Upper lobe of left lung (tissue), 4 donors: ENCODE data around the gene KRTAP1-4.

Source experiments
- POLR2A ChIP-seq, 4 donors: fragments of 450-650 bp; IDR thresholded peaks; one replicate each; pipeline ENCODE4 v1.5.1; 2016 to 2017; ENCODE audit warnings: antibody characterized with exemption in 4 of 4, mild to moderate bottlenecking in 2 of 4
- POLR2AphosphoS5 ChIP-seq, 2 donors: sonication (generic); formaldehyde crosslinking; IDR thresholded peaks; one replicate each; pipeline ENCODE4 v1.5.1; 2017; ENCODE audit warnings: antibody characterized with exemption in 2 of 2
- TF ChIP-seq, protein P1 (sequence below), 6 experiments: fragments of 450-650 bp in 4 of 6; fragments of 200-600 bp in 2 of 6; sonication (generic) in 2 of 6; IDR thresholded peaks; one replicate each; pipeline ENCODE4 v1.5.1; 2016 to 2019; ENCODE audit warnings: antibody characterized with exemption in 6 of 6

DNA sequence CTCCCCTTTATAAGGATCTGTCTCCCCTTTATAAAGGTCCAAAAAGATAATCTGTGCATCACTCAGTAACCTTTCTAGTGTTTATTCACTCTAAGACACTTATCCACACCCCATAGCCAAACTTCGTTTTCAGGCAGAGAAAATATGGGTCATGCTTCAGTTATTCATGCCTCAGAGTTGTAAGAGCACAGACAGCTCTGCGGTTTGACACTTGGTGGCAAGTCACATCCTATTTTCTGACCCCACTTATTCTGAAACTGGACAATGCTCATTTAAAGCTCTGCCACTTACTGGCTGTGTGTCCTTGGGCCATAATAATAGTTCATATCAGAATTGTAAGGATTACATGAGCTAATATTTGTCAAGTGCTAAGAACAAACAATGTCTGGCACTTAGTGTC is 19.1 kb upstream of the KRTAP1-4 start:
- TF ChIP-seq, protein P1, sequence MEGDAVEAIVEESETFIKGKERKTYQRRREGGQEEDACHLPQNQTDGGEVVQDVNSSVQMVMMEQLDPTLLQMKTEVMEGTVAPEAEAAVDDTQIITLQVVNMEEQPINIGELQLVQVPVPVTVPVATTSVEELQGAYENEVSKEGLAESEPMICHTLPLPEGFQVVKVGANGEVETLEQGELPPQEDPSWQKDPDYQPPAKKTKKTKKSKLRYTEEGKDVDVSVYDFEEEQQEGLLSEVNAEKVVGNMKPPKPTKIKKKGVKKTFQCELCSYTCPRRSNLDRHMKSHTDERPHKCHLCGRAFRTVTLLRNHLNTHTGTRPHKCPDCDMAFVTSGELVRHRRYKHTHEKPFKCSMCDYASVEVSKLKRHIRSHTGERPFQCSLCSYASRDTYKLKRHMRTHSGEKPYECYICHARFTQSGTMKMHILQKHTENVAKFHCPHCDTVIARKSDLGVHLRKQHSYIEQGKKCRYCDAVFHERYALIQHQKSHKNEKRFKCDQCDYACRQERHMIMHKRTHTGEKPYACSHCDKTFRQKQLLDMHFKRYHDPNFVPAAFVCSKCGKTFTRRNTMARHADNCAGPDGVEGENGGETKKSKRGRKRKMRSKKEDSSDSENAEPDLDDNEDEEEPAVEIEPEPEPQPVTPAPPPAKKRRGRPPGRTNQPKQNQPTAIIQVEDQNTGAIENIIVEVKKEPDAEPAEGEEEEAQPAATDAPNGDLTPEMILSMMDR (IDR thresholded peaks at IDR 0.05) = no peak
- TF ChIP-seq POLR2A (IDR thresholded peaks at IDR 0.05) (no peak), POLR2AphosphoS5 (IDR thresholded peaks at IDR 0.05) (no peak)
